SH-SY5Y (cell line): ENCODE data around the gene POU2F3.
A peak's percentile ranks its signal among the peaks of the same experiment; 100 is the strongest.

ENCODE experiments used
- GATA2 ChIP-seq: IDR thresholded peaks from 2 replicates; pipeline ENCODE4 v1.6.1; 2011; ENCODE audit warnings: mild to moderate bottlenecking, low read depth, low read length
- GATA3 ChIP-seq: IDR thresholded peaks from 2 replicates; pipeline ENCODE4 v1.6.1; 2011; ENCODE audit warnings: low read depth, mild to moderate bottlenecking, low read length, moderate library complexity

POU2F3 gene

DNA sequence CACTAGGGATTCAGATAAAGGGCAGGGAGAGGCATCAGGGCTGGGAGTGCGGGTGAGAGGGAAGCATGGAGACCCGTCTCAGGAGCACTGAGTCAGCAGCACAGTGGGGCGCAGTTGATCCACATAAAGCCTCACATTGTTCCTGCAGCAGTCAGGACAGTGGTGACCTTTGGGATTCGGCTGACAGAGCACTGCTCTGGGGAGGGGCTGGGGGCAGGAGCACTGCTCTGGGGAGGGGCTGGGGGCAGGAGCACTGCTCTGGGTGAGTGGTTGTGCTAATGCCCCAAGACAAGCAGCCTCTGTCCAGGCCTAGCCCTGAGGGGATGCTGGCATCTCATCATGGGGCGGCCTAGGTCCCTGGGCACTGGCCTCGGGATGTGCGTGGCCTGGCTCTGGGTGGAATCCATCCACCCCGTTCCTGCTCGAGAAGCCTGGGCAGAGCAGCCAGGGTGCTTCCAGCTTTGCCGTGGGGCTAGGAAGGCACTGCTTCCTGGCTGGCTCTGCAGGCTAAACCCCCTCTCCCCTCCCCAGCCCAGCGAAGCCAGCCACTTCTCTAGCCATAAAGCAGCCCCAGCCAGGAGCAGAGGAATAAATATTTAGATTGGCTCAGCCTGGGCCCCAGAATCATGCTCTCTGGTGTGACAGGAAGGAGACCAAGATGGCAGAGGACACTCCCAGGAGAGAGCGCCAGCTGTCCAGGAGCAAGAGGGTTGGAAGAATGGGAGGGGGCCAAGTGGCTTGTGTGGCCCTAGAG lies 21.8 kb upstream of the POU2F3 start:
- no peak for TF ChIP-seq GATA2
- TF ChIP-seq GATA3: no peak

DNA sequence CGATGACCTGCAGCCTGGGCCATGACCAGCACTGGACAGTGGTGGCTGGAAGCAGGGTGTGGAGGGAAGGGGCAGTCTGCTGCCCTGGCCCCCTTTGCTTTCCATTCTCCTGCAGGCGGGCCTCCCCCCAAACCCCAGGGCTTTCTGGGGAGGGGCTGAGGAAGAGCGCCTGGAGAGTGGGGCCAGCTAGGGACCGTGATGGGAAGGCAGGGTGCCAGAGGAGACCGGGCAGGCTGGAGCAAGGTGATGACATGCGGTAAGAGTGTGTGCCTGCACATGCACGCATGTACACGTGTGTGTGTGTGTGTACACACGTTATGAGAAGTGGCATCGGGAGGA lies 21.3 kb upstream of the POU2F3 start:
- no peak for TF ChIP-seq GATA2
- TF ChIP-seq GATA3: no peak

DNA sequence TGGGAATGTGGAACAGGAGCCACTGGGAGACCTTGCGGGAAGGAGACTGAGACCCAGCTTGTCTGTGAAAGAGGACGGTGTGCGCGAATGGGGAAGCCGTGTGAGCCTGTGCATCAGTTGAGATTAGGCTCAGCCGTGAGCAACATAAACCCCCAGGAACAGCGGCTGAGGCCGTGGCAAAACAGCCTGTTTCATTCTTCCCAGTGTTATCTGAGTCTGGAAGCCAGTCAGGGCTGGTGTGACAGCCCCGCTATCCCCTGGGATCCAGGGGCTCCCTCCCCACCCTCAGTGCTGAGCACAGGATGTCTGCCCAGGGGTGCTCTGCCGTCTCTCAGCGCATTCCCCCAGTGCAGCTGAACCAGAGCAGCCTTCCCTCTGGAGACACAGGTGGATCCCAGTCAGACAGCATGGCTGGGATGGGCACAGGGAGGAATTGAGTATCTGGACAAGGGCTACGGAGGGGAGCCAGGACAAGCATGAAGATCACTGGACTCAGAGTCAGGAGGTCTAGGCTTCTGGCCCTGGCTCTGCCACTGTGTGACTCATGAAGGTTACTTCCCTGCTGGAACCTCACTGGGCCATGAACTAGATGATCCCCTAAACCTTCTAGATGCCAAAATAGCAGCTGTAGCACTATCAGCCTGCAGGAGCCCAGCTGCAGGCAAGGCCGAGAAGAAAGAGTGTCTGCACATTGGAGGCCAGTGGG lies 20.6 kb upstream of the POU2F3 start:
- TF ChIP-seq GATA3 (no peak), GATA2 (0 out of 2 replicates have a peak, but pooled peaks have one; percentile 10)

DNA sequence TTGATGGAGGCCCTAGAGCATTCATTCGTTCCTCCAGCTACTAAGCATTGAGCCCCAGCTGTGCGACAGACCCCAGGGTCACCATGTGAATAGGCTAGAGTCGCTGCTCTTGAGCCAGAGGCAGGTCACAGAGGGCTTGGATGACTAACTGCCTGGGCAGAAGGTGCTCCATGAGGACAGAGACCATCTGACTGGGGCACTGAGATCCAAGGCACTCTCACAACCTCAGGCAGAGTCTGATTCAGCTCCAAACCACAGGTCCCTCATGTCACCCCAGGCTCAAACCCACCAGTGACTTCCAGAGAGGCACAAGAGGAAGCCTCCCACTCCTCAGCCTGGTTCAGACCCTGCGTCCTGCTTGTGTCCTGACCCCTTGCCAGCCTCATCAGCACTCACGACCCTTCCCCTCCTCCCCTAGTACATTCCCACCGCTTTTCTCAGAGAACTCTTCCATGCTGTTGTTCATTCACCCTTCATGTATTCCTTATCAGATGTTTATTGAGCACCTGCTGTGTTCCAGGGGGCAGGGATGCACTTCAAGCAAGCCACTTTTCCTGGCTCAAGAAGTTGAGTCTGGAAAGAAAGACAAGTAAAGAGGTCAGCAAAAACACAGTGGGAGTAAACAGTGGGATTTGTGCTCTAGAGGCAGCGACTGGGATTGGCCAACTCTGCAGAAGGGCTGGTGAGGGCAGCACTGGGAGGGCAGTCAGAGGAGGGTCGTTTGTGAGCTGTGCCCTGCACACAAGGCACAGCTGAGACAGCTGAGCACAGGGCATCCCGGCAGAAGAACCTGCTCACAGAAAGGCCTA lies 19.8 kb upstream of the POU2F3 start:
- TF ChIP-seq GATA3: no peak
- TF ChIP-seq GATA2: no peak

DNA sequence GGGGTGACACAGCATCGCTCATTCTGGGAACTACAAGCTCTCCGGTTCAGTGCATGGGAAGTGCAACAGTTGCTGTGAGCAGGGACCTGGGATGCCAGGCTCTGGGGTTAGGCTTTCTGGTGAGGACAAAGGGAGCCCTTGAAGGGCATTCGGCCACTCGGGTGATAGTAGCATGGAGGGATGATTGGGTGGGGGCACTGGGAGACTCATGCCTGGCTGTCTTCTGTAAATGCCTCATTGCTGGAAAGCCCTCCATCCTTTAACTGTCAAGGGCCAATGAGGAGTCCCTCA lies 19.2 kb upstream of the POU2F3 start:
- TF ChIP-seq GATA2 (no peak), GATA3 (no peak)

DNA sequence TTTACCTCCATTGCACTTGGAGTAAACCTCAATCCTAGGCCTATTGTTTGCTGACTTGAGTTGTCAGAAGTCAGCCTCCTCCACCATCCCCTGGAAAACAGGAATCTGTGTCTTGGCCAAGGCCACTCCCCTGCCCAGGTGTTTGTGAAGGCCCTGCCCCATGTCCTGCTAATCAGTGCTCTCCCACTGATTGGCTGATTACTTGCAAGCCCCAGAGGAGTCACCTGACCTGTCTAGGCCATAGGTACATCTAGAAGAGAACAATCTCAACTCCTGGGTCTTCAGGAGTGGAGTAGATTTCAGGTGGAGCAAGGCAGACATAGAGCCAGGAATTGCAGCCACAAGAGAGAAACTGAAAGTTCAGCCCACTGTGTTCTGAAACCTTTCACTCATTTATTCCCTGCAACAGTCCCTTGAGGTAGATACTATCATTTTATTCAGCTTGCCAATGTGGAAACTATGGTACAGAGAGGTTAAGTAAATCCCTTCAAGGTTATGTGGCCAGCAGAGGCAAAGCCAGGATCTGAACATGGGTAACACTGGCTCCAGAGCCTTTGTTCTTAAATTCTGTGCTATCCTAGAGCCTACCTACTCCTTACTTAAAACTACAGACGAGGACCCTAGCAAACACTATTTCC lies 18.7 kb upstream of the POU2F3 start:
- no peak for TF ChIP-seq GATA2
- no peak for TF ChIP-seq GATA3

DNA sequence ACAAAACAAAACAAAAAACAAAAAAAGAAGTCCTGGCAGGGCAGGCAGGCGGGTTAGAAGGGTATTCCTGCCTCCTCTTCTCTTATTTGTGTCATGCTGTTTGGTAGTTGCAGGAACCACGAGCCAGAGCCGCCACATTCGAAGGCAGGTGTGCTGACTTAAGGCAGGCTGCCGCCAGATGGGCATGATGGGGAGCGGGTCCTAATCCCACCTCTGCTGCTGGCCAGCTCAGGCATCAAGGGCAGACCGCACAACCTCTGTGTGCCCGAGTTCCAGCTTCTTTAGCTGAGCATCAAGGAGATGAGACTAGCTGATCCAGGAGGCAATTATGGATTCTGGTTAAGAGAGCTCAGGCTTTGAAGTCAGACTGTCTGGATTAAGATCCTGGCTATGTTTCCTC lies 17.0 kb upstream of the POU2F3 start:
- TF ChIP-seq GATA3 (no peak), GATA2 (no peak)

DNA sequence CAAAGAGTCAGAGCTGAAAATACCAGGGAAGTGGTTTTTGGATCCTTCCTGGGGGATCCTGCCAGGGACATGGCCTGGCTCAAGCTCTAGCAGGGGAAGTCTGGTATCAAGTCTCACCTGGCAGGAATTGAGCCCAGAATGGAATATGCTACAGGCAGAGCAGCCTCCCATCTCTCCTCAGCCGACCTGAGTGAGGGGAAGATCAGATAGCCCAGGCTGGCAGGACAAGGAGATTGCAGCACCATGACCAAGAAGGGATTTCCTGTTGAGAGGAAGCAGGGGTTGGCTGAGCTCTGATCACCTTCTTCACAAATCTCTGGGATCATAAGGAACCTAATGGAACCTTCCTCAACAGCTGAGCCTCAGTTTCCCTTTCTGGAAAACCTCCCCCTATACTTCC lies 16.1 kb upstream of the POU2F3 start:
- TF ChIP-seq GATA3 (no peak), GATA2 (no peak)

DNA sequence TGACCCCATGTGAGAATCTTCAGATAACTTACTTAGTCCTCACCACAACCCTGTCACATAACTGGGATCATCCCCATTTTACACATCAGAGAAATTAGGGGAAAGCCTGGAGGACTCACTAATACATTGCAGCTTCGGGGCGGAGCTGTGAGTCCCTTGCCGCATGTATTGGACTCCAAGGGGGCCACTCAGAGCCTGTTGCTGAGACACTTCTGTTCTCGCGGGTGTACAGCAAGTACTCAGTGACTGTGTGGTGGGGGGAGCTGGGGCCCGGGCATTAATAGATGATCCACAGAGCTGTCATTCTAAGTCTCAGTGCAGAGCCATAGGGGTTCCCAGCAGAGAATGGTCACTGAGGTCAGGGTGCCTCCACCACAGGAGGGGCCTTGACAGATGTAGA lies 15.6 kb upstream of the POU2F3 start:
- no peak for TF ChIP-seq GATA2

DNA sequence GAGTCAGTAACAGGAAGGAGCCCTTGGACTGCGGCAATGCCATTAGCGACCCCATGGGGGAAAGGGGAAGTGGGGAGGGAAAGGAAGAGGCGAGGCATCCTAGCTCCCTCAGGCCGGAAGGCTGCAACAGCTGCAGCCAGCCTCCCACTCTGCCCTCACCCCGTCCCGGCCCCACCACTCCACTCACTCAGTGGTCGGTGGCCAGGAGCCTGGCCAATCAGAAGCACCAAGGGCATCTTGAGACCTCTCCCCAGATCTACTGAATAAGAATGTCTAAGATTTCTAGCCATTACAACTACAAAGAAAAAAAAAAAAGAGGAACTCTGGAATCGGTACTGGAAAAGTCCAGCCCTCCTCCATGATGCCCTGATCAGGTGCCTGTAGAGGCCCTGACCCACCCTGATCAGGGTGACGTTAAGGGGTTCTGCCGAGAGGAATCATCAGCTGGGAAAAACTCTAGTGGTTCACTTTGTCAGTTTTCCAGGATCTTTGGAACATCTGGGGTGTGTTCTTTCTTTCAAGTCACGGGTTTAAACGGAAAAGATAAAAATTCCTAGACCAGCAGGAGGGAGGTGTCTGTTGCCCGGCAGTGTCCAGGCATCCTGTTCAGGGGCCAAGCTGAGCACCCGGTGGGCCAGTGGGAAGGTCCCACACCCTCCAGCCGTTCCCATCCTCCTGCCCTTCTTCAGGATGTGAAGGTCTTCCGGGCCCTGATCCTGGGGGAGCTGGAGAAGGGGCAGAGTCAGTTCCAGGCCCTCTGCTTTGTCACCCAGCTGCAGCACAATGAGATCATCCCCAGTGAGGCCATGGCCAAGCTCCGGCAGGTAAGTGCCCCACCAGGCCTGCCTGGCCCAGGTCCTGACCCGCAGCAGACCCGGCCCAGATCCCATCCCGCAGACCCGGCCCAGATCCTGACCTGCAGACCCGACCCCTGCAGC lies 14.7 kb upstream of the POU2F3 start:
- TF ChIP-seq GATA3: no peak

DNA sequence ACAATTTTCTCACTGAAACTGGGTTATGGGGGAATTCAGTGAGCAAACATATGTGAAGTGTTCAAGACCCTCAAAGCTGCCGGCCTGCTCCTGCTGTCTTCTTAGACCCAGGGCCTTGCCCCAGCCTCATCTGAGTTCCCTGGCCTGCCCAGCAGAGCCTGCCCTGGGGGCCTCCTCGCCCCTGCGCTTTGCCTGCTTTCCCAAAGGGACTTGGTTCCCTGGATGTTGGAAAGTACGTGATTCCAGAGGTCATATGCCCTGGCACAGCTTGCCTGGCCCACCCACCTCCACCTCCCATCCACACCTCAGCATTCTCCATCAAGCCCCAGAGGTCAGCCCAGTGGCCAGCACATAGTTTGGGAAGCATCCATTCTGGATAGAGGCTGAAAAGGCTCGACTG lies 13.7 kb upstream of the POU2F3 start:
- TF ChIP-seq GATA2: no peak
- no peak for TF ChIP-seq GATA3

DNA sequence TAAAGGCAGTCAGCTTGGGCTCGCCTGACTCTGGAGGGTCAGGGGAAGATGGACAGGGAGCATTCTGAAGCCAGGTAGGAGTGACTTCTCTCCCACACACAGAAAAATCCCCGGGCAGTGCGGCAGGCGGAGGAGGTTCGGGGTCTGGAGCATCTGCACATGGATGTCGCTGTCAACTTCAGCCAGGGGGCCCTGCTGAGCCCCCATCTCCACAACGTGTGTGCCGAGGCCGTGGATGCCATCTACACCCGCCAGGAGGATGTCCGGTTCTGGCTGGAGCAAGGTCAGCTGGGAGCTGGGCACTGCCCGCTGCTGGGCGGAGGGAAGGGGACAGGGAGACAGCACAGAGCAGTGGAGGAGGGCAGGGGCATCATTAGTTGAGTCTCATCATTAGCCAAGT lies 13.2 kb upstream of the POU2F3 start:
- TF ChIP-seq GATA3: no peak
- TF ChIP-seq GATA2: no peak

DNA sequence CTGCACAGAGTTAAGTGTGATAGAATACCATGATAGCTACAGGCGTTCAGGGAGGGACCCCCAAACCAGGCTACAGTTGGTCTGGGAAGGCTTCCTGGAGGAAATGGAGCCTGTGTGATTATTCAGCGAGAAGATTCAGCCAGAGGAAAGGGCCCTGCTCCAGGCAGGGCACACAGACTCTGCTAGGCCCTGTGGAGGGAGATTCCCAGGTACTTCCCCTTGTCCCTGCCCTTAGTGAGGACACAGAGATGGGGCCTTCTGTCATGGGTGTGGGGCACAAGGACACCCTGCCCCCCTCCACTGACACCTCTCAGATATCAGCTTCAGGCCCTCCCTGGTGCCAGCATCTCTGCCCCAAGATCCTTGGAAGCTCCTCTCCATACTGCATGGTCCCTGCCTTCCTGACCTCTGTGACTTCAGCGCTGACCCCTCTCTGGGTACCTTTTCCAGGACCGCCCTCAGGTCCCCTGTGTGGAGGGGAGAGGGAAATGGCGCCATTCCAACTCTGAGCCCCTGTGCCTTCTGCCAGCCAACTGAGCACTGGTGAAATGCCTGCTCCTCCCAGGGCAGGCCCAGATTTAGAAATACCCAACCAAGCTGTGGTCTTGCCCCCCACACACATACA lies 12.6 kb upstream of the POU2F3 start:
- TF ChIP-seq GATA3 (no peak), GATA2 (no peak)

DNA sequence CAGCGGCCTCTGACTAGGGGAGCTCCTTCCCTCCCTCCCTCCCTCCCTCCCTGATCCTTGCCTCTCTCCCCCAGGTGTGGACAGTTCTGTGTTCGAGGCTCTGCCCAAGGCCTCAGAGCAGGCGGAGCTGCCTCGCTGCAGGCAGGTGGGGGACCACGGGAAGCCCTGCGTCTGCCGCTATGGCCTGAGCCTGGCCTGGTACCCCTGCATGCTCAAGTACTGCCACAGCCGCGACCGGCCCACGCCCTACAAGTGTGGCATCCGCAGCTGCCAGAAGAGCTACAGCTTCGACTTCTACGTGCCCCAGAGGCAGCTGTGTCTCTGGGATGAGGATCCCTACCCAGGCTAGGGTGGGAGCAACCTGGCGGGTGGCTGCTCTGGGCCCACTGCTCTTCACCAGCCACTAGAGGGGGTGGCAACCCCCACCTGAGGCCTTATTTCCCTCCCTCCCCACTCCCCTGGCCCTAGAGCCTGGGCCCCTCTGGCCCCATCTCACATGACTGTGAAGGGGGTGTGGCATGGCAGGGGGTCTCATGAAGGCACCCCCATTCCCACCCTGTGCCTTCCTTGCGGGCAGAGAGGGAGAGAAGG lies 11.1 kb upstream of the POU2F3 start:
- TF ChIP-seq GATA3: no peak
- TF ChIP-seq GATA2: no peak
